ENCODE data around the gene ACOT12.
"Not testable (repeated sequence)": the region's sequence is repeated elsewhere in the genome, so short reads cannot be mapped to it uniquely, and the experiment has no call there.

Gene ACOT12

DNA sequence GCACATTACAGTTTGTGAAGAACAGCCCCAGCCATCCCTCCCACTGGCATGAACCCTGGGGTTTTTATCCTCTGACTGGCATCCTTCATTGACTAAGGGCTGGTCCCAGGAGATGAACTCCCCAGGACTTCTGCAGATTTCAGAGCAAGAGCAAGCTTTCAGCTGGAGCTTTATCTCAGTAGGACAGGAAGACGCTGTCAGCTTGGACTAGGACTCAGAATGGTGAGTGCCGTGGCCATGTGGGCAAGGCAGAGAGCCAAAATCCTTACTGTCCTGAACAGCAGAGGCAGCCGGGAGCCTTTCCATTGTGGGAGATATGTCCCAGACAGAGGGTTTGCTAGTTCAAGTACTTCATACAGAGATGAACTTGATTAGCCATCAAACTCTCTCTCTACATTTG, 3.2 kb upstream of the ACOT12 start:
- DNase-seq: no peak

DNA sequence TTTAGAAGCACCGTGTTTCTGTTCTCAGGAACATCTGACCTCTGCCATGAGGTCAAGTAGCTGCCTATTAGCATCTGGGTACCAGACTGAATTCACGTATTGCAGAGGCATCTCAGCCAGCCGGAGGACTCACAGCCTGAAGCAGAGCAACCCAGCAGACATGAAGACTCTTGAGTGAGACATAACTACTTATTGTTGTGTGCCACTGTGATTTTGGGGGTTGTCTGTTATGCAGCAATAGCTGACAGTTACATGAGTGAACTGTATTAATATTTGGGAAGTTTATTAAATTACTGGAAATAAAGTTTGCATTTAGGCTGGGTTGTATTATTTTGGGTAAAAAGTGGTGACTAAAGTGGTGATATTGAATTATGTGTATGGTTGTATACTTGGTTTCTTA, 1.3 kb upstream of the ACOT12 start:
- no peak for DNase-seq

DNA sequence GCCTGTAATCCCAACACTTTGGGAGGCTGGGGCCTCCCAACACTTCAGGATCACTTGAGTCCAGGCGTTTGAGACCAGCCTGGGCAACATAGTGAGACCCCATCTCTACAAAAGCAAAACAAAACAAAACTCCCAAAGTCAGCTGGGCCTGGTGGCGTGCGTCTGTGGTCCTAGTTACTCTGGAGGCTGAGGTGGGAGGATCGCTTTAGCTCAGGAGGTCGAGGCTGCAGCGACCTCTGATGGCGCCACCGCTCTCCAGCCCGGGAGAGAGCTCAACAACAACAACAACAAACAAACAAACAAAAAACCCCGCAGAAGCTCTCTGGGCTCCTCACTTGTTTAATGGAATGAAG, 528 bp downstream of the ACOT12 start:
- no peak for DNase-seq

DNA sequence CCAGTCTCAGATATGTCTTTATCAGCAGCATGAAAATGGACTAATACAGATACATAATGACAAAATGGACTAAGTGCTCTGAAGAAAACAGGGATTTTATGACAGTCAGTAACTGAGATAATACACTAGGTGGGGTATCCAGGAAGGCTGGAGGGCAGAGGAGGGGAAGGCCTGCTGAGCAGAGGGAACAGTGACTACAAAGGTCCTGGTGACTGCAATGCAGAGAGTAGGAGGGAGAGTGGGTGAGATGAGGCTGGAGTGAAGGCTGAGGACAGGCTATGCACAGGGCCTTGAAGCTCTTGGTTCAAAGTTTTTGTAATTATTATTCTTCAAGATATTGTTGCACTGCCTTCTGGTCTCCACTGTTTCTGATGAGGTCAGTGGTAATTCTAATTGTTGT, 4.9 kb downstream of the ACOT12 start:
- DNase-seq: no peak

DNA sequence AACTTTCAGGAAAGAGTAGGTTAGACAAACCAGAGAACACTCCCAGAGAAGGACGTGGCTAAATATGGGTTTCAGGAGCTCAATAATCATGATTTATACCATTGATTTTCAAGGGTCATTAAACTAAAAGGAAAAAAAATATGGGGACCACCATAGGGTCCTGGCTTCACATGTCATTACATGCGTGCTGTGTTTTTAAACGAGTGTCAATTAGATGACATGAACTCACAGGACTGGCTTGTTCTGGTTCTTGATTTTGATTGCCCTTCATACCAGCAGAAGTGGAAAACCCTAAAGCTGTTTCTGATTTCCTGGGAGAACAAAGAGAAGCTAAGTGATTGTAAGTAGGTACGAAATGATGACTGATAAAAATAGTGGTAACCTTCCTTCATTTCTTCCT, 5.8 kb downstream of the ACOT12 start:
- DNase-seq: no peak

DNA sequence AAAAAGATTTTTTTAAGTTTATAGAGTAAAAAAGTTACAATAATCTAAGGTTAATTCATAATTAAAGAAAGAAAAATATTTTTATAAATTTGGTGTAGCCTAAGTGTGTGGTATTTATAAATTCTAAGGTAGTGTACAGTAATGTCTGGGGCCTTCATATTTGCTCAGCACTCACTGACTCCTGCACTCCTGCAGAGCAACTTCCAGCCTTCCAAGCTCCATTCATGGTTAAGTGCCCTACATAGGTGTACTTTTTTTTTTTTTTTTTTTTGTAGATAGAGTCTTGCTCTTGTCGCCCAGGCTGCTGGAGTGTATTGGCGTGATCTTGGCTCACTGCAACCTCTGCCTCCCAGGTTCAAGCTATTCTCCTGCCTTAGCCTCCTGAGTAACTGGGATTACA, 10.1 kb downstream of the ACOT12 start:
- DNase-seq: no peak

DNA sequence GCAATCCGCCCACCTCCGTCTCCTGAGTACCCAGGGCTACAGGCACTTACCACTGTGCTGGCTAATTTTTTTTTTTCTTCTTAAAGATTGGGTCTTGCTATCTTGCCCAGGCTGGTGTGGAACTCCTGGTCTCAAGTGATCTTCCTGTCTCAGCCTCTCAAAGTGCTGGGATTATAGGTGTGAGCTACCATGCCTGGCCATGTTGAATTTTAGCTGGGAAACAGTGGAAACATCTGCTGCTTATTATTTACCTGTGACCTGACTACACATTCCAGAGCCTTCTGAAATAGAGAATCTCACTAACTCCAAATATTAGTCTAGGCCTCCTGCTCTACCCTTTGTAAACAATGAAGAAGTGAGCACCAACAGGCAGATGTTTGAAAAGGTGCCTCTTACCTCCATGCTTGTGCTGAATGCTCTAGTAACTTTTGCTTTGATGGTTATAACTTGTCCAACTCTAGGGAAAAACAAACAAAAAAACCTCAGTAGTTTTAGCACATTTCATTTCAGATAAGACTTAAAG, 22.5 kb downstream of the ACOT12 start:
- DNase-seq: no peak

DNA sequence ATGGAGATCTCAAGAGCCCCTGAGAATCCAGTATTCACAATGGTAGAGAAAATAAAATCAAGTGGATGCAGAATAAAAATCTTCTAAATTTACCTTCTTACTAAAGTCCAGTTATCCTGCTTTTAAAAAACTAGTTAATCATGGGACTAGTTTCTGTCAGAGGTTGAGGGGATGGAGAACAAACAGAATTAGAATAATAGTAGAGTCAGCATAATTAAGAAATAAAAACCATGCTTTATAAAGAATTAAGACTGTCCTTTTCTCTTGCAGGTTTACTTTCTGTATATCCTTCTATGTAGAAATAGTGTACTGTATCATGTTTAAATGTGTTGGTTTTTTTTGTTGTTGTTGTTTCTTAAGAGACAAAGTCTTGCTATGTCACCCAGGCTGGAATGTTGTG, 23.0 kb downstream of the ACOT12 start:
- no peak for DNase-seq

DNA sequence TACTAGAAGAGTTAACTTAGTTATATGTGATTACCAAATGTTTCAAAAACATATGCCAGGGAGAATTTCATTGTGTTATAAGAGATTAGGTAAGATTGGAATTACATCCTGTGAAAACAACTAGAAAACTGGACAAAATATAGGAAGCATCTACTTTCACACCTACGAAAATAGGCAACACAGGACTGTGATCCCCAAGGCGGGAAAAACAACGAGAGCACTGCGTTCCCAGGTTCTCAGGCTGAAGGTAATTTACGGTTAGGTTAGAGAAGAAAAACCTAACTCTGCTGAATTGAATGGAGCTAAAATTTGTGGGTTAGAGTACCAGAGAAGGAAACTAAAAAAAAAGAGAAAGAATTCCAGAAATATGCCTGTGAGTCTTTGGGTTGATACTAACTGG, 28.4 kb downstream of the ACOT12 start:
- DNase-seq: no peak

DNA sequence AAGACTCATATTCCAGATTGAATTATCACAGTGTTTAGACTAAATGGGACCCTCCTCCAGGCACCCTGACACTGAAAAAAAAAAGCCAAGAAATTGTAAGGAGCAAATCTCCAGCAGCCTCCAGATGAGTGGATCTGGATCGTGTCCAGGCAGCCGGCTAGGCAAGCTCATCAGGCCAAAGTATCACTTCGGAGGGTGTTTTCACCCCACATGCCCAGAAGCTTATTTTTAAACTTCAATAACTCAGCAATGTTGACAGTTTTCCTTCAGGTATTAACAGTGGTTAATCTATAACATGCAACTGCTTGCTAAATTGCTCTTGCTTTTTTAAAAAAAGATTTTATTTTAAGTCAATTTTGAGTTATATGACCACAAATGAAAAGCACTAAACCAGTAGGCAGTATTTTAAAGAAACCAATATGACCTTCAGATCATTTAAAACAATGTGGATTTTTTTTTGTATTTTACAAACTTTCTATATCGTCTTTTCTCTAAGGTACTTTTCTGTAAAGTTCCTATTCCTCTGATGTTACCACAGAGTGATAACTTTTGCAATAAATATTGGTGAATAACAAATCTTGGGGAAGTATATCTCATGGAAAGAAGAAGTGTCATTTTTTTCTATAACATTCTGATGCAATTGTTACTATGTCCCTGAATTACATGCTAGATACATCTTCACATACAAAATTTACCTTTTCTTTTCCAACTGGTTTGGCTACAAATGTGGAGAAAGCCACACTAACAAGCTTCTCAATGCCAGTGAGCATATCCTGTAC, 30.7 kb downstream of the ACOT12 start:
- DNase-seq: no peak

DNA sequence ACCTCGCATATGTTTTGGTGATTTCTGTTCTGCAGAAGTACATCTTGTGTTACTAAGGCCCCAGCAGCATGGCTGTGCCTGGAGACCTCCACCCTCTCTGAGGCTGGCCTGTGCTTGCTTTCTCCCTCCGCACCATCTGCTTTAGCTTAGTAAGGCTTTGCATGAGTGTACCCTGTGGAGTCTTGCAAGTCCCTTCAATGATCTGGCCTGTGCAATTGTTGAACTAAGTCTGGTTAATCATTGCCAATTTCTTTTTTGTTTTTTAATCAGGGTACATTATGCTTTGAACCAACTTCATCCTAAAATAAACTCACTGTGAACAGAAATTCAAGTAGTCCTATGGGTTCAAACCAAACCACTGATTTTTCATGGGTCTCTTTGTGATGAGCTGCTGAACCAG, 32.3 kb downstream of the ACOT12 start:
- DNase-seq: no peak

DNA sequence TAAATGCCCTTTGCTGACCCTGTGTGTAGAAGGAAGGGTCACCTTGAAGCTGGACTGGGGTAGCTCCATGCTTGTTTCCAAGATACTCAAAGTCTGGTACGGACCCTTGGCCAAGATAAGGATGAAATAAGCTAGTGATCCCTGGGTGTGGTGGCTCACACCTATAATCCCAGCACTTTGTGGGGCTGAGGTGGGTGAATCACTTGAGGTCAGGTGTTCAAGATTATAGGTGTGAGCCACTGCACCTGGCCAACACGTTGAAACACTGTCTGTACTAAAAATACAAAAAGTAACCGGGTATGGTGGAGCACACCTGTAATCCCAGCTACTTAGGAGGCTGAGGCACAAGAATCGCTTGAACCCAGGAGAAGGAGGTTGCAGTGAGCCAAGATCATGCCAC, 33.3 kb downstream of the ACOT12 start:
- DNase-seq: no peak

DNA sequence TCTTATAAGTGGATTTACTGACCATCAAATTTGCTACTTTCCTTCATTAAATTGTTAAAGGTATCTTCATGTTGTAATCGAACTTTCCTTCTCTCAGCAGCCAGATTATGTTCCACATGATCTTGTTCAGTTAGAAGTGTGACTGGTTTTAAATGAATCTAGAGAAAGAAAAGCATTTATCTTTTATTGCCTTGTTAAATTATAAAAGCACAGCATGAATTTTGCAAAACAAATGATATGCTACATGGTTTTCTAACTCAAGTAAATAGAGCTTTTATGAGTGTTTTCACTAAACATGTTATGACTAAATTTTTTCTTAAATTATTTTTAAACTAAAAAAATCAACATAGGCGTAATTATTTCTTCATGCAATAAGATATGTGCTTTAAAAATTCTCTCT, 34.1 kb downstream of the ACOT12 start:
- no peak for DNase-seq

DNA sequence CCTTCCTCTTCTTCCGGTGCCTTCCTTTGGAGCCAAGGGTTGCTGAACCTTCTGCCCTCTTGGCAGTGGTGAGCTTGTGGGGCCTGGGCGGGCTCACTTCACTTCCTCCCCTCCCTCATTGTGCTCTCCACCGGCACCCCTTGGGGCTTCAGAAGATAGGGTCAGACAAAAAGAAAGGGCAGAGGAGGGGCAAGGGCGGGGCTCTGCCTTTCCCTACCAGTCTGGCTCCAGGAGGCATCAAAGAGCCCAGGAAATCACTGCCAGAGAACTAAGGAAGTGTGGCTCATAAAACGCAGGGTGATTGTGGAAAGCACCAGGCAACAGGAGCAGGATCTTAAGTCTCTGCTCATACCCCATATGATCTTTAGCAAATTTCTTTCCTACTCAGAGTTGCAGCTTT, 34.8 kb downstream of the ACOT12 start:
- DNase-seq: no peak

DNA sequence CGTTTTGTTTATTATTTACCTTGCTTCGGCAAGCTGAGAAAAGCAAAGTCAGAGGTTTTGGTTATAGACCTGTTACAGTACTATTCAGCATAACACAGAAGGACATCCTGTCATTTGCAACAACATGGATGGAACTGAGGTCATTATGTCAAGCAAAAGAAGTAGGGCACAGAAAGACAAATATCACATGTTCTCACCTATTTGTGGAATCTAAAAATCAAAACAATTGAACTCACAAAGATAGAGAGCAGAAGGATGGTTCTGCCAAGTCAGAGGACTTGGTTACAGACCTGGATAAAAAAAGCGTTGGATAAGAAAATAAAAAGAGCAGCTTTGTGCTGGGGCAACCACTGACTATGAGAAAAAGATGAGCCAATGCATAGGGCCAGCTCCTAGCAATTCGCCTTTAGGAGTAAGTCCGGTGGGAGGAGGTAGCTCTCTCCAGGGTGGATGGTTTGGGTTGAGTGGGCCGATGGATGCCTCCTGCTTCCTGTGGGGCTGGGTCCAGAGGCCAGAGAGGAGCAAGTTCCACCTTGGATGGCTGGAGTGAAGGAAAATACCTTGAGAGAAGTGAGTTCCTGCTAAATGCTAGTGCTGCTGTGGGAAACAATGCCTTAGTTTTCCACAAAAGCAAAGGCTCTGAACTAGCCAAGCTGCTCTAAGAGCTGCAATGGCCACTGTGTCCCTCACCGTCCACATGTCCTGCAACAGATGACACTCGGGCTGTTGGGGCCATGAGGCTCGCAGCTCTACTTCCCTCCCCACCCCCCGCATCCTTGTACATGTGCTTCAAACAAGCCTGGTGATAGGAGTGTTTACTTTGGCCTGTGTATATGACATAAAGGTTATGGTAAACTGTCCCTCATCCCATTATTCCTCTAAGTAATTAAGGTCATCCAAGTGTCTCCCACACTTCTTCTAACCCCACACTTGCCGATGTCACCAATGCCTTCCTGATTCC, 38.4 kb downstream of the ACOT12 start:
- DNase-seq: no peak

DNA sequence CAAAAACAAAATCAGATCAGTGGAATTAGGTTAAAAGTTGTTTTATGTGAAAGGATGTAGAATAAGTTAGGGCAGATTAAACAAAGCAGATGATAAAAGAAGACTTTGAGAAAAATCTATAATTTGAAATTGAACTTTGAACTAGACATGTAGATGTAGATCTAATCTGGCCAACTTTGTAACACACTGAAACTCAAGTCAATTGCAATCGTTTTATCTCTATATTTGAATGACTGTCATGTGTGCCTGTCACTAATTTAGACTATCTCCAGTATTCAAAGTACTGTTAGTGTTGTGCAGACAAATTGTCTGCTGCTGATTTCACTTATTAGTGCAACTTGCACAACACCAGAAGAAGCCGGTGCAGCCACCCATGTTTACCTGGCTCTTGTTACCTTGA, 39.8 kb downstream of the ACOT12 start:
- no peak for DNase-seq

DNA sequence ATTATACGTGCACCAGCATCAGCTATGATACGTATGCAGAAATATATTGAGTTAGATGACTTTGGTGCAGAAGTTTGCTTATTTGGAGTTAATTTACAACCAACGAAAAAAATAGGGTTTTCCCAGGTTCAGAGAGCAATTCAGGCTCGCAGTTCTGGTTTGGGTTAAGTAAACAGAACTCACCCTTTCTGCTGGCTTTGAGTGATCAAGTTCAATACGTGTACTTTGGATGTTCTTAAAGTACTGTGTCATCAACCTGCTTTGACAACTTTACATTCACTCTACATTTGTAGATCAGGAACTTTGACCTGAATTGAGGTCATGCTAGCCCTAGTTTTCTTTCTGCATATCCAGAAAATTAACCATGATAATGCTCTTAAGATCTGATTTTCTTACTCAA, 40.7 kb downstream of the ACOT12 start:
- DNase-seq: no peak

DNA sequence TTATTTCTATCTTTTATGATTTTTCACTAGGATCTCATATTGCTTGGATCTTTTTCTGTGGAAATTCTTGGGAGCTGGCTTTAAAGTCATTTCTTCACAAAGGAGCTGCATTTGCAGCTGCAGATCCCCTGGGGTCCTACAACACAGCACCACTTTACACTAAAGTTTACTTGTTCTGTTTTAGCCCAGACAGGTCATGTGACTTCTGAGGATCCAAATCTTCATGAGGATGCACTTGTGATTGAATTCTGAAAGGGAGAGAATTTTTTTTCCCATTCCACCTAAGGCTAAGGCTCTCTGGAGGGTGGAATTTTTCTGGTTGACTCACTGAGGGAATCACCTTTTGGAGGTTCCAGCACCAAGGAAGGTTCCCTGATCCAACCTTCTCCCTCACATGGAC, 43.4 kb downstream of the ACOT12 start:
- DNase-seq: no peak

DNA sequence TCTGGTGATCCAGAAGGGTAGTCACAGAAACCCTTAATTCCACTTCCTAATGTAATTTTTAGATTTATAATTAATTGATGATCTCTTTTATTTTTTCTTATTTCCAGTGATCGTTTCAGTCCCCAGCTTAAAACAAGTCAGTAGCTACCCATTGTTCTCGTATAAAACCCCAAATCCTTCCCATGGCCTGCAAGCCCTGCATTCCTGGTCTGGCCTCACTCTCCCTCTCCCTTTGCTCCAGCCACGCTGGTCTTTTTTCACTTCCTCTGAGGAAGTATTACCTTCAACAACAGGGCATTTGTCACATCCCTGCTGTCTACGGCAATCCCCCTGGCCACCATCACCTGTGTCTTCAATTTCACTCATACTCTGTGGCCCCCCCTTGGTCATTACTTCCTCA, 44.8 kb downstream of the ACOT12 start:
- DNase-seq: no peak

DNA sequence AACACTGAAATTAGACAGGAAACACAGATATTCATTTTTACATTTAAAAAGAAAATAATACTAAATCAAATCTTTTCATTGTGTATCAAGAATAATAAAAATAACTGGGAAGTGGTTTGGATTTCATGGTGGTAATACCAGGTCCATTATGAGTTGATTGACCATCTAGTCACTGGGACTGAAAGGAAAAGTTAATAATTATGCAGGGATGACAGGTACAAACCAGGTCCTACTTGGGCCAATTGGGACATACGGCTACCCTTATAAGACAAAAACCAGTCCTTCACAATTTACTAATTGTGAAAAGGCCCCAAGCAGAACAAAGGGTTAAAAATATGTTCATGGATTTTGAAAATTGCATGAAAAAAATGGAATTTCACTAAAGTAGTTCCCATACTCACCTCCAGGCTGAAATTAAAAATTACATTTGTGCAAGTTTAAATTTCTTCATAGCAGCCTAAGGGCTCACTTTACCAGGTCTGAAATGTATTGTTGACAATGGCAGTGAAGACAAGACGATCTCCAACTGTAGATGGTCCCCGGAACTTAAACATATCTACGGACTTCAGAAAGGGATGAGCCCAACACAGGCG, 48.4 kb downstream of the ACOT12 start:
- no peak for DNase-seq

DNA sequence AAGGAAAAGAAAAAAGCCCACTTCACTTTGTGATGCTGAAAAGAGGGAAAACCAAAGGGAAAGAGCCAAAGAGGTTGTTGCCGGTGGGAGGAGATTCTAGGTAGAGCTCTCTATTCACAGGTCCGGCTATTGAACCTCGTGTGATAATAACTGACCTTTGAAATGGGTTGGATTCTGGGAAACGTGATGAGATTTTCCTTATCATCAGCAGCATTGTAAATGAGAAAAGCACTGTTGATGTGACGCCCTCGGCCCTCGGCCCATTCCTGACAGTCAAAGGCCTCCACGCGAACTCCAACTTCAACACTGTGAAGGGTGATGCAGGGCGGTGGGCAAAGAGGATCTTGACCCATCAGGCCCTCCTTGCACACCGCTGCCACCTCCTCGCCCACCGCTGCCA, 49.2 kb downstream of the ACOT12 start:
- DNase-seq: no peak

DNA sequence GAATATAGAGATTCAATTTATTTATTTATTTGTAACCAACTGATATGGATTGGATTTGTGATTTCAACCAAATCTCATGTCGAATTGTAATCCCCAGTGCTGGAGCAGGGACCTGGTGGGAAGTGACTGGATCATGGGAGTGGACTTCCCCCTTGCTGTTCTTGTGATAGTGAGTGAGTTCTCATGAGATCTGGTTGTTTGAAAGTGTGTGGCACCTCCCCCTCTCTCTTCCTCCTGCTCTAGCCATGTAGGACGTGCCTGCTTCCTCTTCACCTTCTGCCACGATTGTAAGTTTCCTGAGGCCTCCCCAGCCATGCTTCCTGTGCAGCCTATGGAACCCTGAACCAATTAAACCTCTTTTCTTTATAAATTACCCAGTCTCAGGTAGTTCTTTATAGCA, 55.7 kb downstream of the ACOT12 start:
- DNase-seq: not testable (repeated sequence)

DNA sequence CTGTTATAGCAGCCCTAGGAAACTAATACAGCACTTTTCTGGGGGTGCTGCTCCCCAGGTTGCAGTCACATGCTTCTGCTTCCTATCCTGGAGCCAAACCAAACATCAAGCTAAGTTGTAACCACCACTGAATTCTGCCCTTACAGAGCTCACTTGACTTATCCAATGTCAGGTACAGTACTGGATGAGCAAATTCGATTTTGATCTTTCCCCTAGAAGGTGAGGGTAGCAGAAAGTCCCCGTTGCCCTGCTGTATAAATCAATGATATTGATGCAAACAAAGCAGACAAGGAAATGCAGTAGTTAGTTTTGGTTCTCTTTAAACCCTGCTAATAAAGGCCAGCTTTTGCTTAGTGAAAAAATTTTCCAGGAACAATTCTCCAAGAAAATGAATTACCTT, 56.1 kb downstream of the ACOT12 start:
- DNase-seq: no peak

DNA sequence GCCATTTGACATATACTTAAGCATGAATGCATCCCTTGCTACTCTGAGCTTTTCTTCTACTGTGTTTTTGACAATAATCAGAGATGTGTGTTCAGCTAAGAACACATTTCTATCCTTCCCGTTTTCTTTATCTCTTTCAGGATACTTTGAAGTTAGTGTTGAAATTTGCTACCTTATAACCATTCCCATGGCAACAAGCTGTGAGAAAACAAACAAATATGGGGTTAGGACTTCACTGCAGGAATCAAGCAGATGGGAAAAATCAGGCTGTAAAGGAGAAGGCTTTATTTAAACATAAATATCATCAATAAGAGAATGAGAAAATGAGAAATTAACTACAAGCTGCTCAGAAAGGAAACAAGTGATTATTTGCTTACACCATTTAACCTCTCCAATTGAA, 57.4 kb downstream of the ACOT12 start:
- DNase-seq: no peak

Measured in NCI-H1694 (cell line).